ENCODE results near the gene CTSV. TPM values are rescaled to one million over a fixed set of nuclear protein-coding genes. Genes with fewer than 3 reads are reported as not detected.

Gene CTSV
- total RNA-seq, 1 donor from 2014 or later, result 0.41 TPM

Other genes with a start within 250 kb of the CTSV start
- gene ZNF782, start 184.6 kb downstream of the CTSV start, total RNA-seq, result 48.5 TPM
- gene NUTM2G, start 110.3 kb downstream of the CTSV start, total RNA-seq, result not detected

Measured in frontal cortex (tissue), 1 donor.